WTC11 (cell line): ENCODE data around the gene BCL7C.

ENCODE experiments used
- ATF1 ChIP-seq: sonication (generic); formaldehyde crosslinking; IDR thresholded peaks from 2 replicates; pipeline ENCODE4 v1.8.1; 2023; ENCODE audit warnings: mild to moderate bottlenecking, moderate library complexity, missing genetic modification reagents
- ATF3 ChIP-seq: sonication (generic); formaldehyde crosslinking; conservative IDR thresholded peaks from 2 replicates; pipeline ENCODE4 v1.8.1; 2022; ENCODE audit warnings: mild to moderate bottlenecking, missing genetic modification reagents
- ATF6 ChIP-seq: sonication (generic); formaldehyde crosslinking; IDR thresholded peaks from 2 replicates; pipeline ENCODE4 v1.8.1; 2023; ENCODE audit warnings: mild to moderate bottlenecking, missing genetic modification reagents
- CTCF ChIP-seq: fragments of 200-600 bp; IDR thresholded peaks from 2 replicates; pipeline ENCODE4 v1.8.0; 2022; ENCODE audit warnings: antibody characterized with exemption
- ELF4 ChIP-seq: sonication (generic); formaldehyde crosslinking; IDR thresholded peaks from 2 replicates; pipeline ENCODE4 v1.8.1; 2022; ENCODE audit warnings: low read depth, mild to moderate bottlenecking, moderate library complexity, missing genetic modification reagents
- ETV6 ChIP-seq: sonication (generic); formaldehyde crosslinking; IDR thresholded peaks from 2 replicates; pipeline ENCODE4 v1.8.1; 2022; ENCODE audit warnings: mild to moderate bottlenecking, missing genetic modification reagents
- JUN ChIP-seq: sonication (generic); formaldehyde crosslinking; IDR thresholded peaks from 2 replicates; pipeline ENCODE4 v1.8.0; 2023; ENCODE audit warnings: mild to moderate bottlenecking, missing genetic modification reagents
- MAX ChIP-seq: sonication (generic); formaldehyde crosslinking; IDR thresholded peaks from 2 replicates; pipeline ENCODE4 v1.8.0; 2022; ENCODE audit warnings: mild to moderate bottlenecking, missing genetic modification reagents
- MYBL2 ChIP-seq: sonication (generic); formaldehyde crosslinking; IDR thresholded peaks from 2 replicates; pipeline ENCODE4 v1.8.1; 2023; ENCODE audit warnings: mild to moderate bottlenecking, moderate library complexity, missing genetic modification reagents
- NR2C2 ChIP-seq: sonication (generic); formaldehyde crosslinking; IDR thresholded peaks from 2 replicates; pipeline ENCODE4 v1.8.0; 2022; ENCODE audit warnings: mild to moderate bottlenecking, missing genetic modification reagents
- PRDM15 ChIP-seq: sonication (generic); formaldehyde crosslinking; IDR thresholded peaks from 2 replicates; pipeline ENCODE4 v1.8.0; 2022; ENCODE audit warnings: missing genetic modification reagents
- STAT6 ChIP-seq: sonication (generic); formaldehyde crosslinking; conservative IDR thresholded peaks from 2 replicates; pipeline ENCODE4 v1.8.1; 2023; ENCODE audit warnings: mild to moderate bottlenecking, low read depth, missing genetic modification reagents, moderate library complexity
- TCF7 ChIP-seq: sonication (generic); formaldehyde crosslinking; IDR thresholded peaks from 2 replicates; pipeline ENCODE4 v1.8.0; 2022; ENCODE audit warnings: mild to moderate bottlenecking, low read depth, missing genetic modification reagents, moderate library complexity
- TF ChIP-seq, protein P1 (sequence below): sonication (generic); formaldehyde crosslinking; IDR thresholded peaks from 2 replicates; pipeline ENCODE4 v1.8.1; 2023; ENCODE audit warnings: mild to moderate bottlenecking, missing genetic modification reagents, moderate library complexity

DNA sequence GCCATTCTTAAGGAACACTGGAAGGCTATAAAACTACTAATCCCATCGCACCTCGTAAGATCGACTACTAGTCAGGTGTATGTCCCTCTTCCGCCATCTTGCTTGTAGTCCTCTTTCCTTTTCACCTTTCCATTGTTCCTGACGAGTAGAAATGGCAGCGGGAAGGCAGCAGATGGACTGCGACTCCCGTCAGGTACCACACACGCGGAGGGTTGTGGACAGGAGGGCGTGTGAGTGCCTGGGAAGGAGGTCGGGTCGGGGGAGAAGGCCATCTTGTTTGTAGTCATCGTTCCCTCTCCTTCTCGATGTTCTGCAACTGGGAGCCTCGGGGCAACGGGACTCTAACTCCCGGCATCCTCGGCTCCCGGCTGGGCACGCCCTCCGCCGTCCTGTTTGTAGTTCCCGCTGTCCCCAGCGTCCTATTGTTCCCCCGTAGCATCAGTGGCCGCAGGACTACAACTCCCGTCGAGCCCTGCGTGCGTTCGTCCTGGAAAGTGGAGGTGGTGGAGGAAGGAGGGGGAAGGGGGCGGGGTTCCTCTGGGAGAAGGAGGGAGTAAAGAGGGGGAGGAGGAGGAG lies 29.2 kb upstream of the BCL7C start:
- TF ChIP-seq ETV6 (no peak), CTCF (no peak), ATF1 (CRISPR knock-in tag) (no peak), MYBL2 (CRISPR knock-in tag) (no peak), MAX (0 out of 2 replicates have a peak, but pooled peaks have one; percentile 28), ELF4 (CRISPR knock-in tag) (no peak), TCF7 (no peak), STAT6 (CRISPR knock-in tag) (no peak), NR2C2 (no peak), PRDM15 (CRISPR knock-in tag) (no peak), ATF6 (no peak), JUN (CRISPR knock-in tag) (no peak), ATF3 (CRISPR knock-in tag) (no peak)
- TF ChIP-seq, protein P1, sequence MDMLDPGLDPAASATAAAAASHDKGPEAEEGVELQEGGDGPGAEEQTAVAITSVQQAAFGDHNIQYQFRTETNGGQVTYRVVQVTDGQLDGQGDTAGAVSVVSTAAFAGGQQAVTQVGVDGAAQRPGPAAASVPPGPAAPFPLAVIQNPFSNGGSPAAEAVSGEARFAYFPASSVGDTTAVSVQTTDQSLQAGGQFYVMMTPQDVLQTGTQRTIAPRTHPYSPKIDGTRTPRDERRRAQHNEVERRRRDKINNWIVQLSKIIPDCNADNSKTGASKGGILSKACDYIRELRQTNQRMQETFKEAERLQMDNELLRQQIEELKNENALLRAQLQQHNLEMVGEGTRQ (CRISPR knock-in tag): peak; percentile 75
